Gastroesophageal sphincter (tissue), 3 donors: ENCODE measurements around the gene AGBL4.

ENCODE experiments used
- EP300 ChIP-seq: sonication (generic); formaldehyde crosslinking; IDR thresholded peaks from one replicate; pipeline ENCODE4 v1.6.1; 2017; ENCODE audit warnings: antibody characterized with exemption, mild to moderate bottlenecking
- POLR2A ChIP-seq, 2 donors: fragments of 450-650 bp; IDR thresholded peaks; one replicate each; pipeline ENCODE4 v1.6.1; 2017; ENCODE audit warnings: antibody characterized with exemption in 2 of 2, mild to moderate bottlenecking in 2 of 2, moderate library complexity in 1 of 2
- POLR2AphosphoS5 ChIP-seq: sonication (generic); formaldehyde crosslinking; IDR thresholded peaks from one replicate; pipeline ENCODE4 v1.6.1; 2017; ENCODE audit warnings: antibody characterized with exemption
- TF ChIP-seq, protein P1 (sequence below), 4 experiments: fragments of 200-600 bp in 2 of 4; fragments of 450-650 bp in 2 of 4; sonication (generic) in 1 of 4; IDR thresholded peaks; one replicate each; pipeline ENCODE4 v1.5.1; 2017 to 2019; ENCODE audit warnings: antibody characterized with exemption in 4 of 4, mild to moderate bottlenecking in 2 of 4, moderate library complexity in 2 of 4

GRCh38 chr1:48953617-48954016 is 1070.1 kb downstream of the AGBL4 start:
- TF ChIP-seq, protein P1, sequence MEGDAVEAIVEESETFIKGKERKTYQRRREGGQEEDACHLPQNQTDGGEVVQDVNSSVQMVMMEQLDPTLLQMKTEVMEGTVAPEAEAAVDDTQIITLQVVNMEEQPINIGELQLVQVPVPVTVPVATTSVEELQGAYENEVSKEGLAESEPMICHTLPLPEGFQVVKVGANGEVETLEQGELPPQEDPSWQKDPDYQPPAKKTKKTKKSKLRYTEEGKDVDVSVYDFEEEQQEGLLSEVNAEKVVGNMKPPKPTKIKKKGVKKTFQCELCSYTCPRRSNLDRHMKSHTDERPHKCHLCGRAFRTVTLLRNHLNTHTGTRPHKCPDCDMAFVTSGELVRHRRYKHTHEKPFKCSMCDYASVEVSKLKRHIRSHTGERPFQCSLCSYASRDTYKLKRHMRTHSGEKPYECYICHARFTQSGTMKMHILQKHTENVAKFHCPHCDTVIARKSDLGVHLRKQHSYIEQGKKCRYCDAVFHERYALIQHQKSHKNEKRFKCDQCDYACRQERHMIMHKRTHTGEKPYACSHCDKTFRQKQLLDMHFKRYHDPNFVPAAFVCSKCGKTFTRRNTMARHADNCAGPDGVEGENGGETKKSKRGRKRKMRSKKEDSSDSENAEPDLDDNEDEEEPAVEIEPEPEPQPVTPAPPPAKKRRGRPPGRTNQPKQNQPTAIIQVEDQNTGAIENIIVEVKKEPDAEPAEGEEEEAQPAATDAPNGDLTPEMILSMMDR (IDR thresholded peaks at IDR 0.05): no peak
- TF ChIP-seq POLR2A (IDR thresholded peaks at IDR 0.05) (no peak), EP300 (no peak), POLR2AphosphoS5 (no peak)
